HS-27A (cell line): ENCODE data around the gene ARFGAP3.
"Not testable (repeated sequence)": the region's sequence is repeated elsewhere in the genome, so short reads cannot be mapped to it uniquely, and the experiment has no call there.

Experiments used
- DNase-seq: peaks from one replicate; pipeline ENCODE4 v3.0.0-alpha.2; 2012; ENCODE audit warnings: low read depth, missing footprints

The ARFGAP3 gene

DNA sequence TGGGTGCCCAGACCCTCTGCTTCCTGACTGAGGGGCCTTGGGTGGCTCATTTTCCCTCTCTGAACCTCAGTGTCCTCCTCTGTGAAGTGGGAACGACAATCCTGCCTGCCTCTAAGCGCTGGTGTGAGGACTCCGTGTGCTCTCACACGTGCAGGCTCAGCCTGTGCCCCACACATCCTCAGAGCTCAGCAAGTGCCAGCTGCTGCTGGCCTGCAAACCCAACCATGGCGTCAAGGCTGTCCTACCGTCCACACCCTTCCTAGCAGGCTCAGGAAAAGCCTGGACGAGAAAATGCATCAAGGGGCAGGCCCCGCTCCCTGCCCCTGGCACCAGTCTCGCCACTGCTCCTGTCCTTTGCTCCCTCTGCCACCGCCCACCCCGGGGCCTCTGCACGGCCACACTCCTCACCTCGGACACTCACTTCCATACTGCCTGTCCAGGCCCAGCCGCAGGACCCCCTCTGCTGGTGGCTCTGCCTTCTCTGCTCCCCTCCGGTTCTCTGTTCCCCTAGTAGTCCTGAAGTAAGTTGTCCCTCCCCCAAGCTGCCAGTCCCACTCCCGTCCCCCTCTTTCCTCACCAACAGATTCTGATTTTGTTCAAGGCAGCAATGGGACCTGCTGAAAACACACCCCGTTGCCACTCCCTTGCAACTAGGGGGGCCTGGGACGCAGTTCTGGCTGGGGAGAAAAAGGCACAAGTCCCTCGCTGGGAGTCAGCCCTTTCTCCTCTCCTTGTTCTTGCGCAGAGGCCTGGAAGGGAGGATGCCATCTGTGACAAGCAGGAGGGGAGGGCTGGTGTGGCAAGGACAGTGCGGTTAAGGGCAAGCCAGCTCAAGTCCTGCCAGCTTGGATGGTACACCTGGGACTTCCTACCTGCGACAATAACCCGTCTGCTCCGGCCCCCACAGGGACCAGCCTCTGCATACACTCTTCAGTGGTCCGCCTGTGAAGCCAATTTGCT is 62.2 kb downstream of the ARFGAP3 start:
- DNase-seq: no peak

DNA sequence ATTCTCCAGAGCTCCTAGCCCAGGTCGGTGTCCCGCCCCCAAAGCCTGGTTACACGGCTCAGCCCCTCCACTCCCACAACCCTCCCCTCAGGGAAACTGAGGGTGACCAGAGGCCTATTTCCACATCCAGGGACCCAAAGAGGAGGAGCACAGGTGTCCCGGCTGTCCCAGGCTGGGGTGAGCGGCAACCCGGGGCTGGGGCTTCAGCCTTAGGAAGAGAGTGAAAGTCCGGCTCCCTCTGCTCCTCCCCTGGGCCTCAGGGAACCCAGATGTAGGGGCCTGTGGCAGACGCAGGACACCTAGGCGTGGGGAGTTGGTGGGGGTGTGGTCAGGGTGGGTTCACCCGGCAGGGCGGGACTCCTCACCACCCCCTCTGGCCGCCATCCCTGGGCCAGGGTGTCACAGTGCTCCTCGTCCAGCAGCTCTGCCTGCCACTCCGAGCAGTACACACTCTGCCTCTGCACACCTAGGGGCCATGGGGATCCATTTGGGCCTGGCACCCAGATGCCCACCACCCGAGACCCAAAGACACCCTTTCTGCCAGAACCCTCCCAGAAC is 63.1 kb downstream of the ARFGAP3 start:
- no peak for DNase-seq

DNA sequence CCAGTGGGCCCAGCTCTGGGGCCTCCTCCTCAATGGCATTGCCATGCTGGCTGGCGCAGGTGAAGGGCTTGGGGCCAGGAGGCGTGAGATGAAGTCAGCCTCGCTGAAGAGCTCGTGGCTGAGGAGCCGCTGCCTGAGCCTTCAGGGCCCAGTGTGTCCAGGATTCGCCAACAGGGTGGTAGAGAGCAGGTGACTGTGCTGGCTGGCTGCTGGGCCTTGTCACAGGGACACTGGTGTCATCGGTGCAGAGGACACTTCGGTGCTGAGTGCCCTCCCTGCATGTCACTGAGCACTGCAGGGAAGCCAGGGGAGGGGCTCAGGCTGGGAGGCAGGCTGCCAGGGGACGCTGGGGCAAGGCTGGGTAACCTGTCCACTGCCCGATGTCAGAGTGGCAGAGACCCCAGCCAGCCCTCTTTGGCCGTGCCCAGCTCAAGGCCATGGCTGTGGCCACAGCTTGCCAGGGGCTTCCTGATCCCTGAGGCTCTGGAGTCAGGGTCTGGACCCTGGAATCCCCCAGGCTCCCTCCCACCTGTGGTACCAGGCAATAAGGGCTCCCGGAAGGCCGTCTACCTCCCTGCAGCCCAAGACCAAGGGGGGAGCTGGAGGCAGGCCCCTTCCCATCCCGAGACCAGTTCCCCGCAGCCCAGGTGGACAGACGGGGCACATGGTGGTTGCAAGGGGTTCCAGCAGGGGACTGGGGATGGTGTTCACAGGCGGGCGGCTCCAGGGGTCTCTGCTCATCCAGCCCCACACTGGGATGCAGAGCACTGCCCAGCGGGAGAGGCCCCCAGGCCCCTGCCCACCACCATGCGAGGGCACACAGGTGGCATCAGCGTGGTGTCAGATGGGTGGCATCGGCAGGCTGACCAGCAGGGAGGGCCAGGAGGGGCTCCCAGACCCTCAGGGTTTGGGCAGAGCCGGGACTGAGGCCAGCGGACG is 63.9 kb downstream of the ARFGAP3 start:
- DNase-seq: no peak

DNA sequence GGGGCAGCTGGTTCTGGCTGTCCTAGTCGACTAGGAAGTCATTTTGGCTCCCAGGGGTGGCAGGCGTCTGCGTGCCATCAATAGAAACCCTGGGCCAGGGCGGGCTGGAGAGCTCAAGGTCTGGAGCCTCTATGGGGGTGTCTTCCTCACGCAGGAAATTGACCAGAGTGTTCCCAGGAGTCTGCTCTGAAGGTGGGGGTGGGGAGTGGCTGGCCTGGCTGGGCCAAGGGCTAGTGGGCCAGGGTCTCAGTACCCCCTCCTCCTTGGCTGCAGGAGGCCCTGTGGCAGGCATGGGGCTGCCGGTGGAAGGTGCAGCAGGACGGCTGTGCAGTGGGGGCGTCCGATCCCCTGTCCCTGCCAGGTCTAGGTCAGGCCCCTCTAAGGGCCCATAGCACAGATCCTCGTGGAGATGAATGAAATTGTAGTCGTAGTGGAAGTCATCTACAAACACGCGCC is 64.6 kb downstream of the ARFGAP3 start:
- DNase-seq: no peak

DNA sequence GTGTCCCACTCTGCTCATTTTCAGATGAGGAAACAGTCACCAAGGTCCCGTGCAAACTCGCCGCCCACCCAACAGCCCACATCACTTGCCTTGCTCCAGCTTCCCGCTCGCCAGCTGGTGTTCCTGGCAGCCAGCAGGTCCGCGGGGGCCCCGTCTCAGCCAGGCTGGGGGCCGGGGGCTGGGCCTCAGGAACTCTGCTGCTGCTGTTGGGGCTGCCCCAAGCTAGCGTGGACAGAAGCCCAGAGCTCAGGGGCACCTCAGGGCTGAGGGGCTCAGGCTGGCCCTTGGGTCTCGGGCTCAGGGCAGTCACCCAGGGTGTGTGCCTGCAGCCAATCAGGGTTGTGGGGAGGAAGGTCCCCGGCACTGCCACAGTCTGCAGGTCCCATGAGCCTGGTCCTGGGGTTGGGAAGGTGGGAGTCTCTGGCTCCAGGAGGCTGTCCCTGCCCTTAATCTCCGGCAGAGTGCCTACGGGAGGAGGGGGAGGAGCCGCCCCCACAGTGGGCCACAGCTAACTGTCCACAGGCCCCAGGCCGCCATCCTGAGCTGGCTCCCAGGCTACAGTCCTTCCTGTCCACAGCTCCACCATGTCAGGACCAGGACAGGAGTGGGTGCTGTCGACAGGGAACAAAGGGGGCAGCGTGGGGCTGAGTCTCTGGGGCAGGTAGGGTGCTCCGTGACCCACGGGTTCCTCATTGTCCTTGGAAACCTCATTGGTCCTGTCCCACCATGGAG is 65.2 kb downstream of the ARFGAP3 start:
- no peak for DNase-seq

DNA sequence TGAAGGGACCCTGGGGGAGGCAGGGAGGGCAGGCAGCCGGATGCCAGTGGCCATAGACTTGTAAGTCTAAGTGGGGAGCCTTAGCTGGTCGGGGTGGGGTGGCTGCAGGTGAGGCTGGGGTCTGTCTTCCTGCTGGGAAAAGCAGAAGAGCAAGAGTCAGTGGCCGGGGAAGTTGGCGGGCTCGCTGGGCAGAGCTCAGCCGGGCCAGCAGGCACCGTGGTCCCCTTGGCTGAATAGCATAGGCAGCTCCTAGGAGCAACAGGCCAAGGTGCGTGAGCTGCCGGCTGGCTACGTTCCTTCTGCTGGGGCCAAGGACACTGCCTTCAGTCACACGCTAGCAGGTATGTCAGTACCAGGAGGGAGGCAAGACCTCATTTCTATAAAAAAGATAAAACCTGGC is 68.6 kb downstream of the ARFGAP3 start:
- no peak for DNase-seq

DNA sequence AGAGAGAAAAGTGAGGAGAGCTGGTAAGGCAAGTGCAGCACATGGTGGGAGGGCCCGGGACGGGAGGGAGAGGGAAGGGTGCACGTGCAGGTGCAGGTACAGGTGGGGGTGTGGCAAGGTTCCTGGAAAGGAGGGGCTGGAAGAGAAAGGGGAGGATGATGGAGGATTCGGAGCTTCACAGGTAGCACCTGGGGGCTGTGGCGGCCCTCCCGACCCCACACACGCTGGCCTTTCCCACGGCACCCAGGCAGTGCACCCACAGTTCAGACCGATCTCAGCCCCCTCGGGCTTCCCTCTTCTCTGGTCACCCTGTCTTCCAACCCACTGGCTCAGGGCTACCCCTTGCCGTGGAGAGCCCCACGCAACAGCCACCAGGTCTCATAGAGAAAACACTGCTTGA is 69.1 kb downstream of the ARFGAP3 start:
- no peak for DNase-seq

DNA sequence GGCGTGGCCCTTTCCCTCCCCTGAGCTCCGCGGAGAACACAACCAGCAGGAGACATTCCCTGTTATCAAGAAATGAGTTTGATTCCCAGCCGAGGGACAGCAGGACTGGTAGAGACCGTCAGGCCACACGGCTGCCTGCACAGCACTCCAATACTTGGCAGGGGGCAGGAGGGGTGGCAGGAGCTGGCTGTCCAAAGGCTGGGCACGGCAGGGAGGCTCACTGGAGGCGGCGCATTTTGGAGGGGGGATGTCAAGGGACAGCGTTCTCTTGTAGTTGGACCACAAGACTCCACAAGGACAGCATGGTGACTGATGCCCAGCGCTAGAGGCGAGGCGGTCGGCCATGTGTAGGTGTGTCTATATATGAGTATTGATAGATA is 69.7 kb downstream of the ARFGAP3 start:
- DNase-seq: no peak

DNA sequence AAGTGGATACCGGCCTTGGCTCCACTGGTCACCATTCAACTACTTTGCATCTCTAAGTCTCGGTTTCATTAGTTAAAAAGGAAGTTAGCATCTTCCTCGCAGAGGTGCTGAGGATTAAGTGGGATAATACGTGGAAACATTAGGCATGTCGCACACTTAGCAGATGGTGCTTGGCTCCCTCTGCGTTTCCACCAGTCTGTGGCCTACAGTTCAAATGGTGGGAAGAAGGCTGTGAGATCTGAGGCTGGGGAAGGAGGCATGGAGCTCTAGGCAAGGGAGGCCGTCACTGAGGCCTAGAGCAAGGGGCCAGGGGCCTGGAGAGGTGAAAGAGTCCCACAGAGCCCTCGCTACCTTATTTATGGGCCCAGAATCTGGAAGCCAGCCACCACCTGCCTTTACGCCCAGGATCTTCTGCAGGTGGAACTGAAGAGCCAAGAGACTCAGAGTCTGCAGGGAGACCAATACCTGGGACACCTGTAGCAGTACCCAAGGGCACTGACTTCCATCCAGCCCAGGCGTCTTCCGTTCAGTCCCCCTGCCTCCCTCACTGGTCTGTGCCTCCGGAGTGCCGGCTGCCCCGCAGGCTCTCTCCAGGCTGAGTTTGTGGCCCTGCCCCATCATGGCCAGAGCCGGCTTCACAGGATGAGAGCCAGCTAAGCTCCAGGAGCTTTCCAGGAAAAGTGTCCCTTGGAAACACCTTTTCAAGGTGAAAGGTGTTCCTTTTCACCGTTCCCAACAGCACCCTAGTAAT is 70.3 kb downstream of the ARFGAP3 start:
- DNase-seq: no peak

DNA sequence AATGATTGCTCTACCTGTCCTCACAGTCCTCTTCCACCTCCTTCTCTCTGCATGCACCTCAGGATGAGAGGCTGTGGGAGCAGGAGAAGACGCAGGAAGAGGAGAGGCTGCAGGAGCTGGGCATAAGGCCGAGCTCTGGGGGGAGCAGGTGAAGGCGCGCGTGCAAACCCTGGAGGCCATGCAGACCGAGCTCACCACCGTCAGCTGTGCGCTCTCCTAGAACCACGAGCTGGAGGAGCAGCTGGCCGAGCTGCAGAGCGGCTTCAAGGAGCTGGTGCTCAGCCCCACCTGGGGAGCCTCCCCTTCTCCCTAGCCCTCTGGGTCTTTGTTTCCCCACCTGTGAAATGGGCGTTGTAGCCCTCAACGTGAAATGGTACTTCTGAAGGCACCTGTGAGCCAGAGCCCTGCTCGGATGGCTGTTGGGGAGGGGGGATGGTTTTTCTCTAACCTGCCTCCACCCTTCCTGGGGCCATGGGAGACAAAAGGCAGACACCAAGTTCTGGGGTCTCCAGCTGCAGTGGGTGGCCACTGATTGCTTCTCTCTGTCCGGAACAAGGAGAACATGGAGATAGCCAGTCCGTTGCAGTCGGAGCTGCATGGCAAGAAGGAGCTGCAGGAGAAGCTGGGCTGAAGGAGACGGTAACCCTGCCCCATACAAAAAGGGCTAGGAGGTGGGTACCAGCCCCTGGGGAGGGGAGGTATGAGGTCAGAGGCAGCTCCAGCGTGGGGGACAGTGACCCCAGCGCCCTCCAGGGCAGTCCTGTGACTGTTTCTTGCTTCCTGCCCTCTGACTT is 71.2 kb downstream of the ARFGAP3 start:
- no peak for DNase-seq

DNA sequence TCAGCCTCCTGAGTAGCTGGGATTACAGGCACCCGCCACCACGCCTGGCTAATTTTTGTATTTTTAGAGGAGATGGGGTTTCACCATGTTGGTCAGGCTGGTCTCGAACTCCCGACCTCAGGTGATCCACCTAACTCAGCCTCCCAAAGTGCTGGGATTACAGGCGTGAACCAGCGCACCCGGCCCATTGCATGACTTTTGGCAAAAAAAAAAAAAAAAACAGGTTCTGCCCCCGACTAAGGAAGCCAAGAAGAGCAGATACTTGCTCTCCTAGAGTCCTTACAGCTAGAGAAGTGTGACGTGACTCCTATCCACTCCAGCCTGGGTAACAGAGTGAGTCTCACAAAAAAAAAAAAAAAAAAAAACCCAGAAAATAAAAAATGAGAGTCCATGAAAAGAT is 74.8 kb downstream of the ARFGAP3 start:
- not testable (repeated sequence) for DNase-seq

DNA sequence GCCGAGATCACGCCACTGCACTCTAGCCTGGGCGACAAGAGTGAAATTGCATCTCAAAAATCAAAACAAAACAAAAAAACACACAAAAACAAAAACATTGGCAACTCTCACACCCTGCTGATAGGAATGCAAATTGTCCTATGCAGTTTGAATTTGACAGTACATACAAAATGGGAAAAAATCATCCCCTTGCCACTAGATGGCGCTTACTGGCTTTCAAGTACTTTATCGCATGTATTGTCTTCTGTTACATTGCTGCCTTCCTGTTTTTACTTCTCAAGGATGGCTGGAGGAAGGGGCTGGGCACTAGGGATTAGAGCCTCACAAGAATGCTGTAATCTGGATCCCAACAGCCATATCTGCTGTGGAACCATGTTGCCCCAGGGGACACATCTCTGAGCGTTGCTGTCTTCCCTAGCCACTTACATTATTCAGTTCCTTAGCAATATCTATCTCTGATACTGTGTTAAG is 77.0 kb downstream of the ARFGAP3 start:
- DNase-seq: peak; percentile 73

DNA sequence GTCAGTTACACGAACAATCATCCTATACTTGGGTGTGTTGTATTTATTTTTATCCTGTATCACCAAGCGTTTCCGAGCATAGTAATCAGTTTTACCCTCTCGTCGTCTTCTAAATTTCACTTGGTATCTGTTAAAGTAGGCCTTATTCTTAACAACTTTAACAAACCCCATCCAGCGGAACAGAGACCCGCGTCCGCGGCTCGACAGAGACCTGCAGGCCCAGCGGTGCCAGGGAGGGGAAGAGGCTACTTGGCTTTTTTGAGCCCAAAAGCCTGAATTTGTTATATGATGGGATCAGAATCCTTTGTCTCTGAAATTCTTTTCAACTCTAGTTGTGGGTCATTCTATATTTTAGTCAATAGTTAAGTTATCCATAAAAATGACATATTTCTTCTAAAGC is 79.9 kb downstream of the ARFGAP3 start:
- no peak for DNase-seq

DNA sequence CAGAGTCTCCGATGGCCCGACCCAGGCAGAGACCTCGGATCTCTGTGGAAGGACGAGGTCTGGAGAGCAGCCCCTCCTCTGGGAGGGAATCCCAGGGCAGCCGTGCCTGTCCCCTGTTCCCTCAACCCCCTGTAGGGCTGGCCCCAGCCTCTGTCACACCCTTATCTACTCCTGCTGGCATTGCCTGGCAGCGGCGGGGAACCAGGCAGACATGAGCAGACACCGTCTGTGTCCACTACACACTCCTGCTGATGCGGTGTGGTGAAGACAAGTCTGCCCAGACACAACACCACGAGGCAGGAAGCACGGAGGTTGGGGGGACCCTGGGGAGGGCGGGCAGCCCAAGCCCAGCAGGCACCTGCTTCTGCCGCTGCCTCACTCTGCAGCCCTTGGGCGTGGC is 83.9 kb downstream of the ARFGAP3 start:
- no peak for DNase-seq

DNA sequence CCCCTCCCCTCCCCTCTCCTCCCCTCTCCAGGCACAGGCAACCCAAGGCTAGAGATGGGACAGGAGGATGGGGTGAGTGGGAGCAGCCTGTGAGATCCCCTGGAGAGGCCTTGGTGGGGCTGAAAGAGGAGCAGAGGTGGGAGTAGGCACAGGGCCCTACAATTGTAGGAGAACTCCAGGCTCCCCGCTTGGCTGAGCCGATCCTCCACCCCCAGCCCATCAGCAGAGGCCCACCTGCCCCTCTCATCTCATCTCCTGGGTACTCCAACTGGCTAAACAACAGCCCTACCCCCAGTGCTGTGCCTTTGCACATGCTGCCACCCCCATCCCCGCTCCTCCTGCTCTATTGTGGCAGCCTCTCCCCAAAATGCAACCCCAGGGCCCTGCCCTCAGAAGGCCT is 84.4 kb downstream of the ARFGAP3 start:
- DNase-seq: no peak

DNA sequence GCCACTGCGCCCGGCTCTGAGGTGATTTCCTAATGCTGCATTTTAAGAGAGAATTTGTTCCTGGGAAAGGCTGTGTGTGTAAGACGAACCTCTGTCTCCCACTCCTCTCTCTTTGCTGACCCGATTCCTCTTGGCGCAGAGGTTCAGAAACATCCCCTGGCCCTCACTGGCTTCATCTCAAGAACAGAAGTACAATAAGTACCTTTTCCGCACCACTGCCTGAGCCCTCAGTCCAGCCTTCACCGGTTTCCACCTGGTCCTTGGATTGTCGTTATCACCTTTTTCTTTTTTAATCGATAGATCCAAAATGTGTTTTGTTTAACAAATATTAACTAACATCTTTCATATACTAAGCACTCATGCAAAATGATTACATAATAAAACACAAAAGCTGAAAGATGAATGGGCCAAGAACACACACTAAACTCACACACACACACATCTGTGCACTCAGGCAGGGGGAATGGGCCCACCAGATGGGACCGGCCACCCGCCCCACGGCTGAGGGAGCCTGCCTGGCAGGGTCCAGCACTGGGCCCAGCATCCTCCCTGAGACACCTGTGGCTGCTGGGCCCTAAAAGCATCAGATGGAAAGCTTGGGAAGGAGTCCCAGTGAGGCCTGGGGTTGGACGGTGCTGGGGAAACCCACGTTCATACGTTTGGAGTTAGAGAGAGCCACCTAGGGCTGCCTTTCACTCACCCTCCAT is 86.0 kb downstream of the ARFGAP3 start:
- no peak for DNase-seq

DNA sequence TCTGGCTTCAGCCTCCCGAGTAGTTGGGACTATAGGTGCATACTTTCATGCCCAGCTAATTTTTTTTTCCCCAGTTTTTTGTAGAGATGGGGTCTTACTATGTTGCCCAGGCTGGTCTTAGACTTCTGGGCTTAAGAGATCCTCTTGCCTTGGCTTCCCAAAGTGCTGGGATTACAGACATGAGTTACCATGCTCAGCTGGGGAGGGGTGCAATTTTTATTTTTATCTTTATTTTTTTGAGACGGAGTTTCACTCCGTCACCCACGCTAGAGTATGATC is 86.7 kb downstream of the ARFGAP3 start:
- no peak for DNase-seq

DNA sequence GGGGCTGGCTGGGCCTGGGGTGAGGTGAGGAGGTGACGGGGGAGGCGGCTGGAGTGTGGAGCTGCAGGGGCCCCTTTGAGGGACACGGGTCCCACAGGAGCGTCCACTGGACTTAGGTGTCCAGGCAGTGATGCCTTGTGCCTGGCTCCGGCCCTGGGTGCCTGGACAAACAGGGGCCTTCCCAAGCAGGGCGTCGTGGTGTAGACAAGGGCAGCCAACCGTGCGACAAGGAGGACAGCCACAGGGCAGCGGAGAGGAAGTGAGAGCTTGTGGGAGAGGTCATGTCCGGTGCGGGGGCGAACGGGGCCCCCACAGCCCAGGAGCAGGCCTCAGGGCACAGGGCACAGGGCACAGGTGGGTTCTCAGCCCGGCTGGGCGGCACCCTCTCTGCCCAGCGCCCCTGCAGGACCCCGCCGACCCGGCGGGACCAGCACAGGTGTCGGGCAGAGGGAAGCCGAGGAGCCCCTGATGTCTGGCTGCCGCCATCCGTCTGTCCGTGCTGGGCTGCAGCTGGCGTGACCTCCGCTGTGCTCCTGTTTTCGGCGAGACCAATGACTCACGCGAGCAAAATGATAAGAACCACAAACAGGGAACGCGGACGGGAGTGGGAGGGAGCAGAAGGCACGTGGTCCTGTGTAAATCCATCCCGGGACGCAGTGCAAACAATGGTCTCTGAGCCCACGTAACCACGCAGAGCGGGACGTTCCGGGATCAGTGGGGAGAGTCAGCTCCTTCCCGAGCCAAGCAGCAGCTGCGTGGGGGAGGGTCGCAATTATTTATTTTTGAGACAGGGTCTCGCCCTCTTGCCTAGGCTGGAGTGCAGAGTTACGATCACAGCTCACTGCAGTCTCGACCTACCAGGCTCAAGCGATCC is 87.3 kb downstream of the ARFGAP3 start:
- peak; percentile 22 for DNase-seq

DNA sequence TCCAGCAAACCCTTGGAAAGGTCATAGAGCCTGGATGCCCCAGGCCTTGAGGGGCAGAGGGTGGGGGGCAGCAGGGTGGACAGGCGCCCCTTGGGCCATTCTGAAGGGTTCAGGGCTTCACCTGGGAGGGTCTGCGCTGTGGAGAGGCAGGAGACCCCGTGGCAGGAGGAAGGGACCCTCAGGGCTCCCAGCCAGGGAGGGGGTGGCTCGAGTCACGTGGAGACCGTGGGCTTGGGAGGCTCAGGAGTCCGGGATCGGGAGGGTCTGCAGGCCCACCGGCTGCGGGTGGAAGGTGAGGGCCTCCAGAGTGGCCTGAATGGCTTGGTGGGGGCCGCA is 87.9 kb downstream of the ARFGAP3 start:
- DNase-seq: no peak
